GM19468 (cell line): ENCODE results near the gene FGD4.

Experiments
- ATAC-seq: cut with Tn5 transposase; IDR thresholded peaks from one replicate; pipeline ENCODE4 v1.9.1; 2021; ENCODE audit warnings: mild to moderate bottlenecking, moderate library complexity, moderate number of reproducible peaks; ENCODE audit not compliant: unreplicated experiment; ENCODE audit errors: extremely low read depth

FGD4 gene

DNA sequence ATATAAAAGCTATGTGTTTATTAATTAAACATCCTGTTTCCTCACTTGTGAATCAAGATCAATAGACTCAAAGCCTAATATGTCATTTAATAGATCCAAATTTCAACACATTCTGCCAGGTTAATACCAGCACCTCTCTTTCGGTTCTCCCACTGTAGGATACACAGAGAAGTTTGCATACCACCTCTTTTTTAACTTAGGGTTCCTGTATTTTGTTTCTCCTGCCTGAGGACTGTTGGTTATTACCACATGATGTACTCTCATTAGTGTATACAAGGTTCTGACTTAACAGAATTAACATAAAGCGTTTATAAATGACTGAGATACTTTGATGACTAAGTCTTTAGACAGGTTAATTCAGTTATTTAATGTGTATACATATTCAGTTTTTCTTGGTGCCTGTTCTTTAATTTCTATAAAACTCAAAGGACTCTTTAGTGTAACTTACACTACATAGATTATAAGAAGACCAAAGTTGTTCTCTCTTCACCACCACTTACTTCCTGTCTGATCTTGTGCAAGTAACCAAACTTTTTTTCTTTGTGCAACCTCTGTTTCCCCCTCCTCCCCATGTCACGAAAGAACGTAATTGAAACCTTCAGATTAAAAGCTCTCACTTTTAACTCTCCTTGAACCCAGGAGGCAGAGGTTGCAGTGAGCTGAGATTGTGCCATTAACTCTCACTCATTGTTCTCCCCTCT, 190.0 kb downstream of the FGD4 start:
- ATAC-seq: no peak

DNA sequence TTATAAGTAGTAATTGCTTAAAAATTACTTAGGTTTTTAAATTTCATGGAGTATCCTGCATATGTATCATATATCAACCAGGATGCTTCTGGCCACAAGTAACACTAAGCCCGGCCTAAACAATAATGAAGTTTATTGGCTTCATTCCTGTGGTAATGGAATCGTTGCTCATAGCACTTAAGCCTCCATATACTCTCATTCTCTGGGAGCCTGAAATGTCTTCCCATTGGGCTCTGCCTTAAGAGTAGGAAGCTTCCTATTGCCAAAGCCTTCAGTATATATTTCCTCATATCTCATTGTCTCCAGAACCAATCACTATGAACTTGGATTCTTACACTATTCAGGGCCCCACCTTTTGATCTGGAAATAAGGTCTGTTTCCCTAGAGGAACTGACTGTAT, 195.9 kb downstream of the FGD4 start:
- no peak for ATAC-seq

DNA sequence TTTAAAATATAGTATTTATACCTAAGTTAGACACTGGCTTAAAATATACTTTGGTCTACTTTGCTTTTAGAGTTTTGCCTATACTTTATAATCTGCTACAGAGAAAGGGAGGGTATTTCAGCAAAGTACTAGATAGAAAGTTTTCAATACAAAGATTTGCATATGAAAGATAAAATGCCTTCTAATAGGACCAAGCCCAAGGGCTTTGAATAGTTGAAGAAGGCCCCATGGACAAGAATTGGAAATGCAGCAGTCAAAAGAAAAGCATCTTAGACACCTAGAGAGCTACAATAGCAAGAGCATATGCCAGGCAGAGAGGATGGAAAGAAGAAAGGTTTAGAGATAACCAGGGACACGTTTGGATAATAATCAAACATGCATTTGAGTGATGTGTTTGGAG, 196.7 kb downstream of the FGD4 start:
- ATAC-seq: no peak

GRCh38 chr12:32598688-32599087, 199.3 kb downstream of the FGD4 start:
- no peak for ATAC-seq

- ATAC-seq: no peak
These were observed 201.3 kb downstream of the FGD4 start for GRCh38 chr12:32600681-32601080.

DNA sequence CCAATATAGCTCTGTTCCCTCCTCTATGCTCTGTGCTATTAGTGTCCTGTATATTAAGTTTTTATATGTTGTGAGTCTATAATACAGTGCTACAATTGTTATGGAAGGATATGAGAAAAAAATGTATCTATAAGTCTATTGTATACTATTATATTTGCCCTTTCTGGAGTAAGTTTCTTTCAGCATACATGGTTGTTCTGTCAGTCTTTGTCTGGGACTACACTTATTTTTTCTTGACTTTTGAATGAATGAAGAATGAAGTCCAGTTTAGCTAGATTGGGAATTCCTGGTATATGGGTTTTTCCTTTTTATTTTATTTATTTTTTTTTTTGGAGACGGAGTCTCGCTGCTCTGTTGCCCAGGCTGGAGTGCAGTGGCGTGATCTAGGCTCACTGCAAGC, 203.7 kb downstream of the FGD4 start:
- ATAC-seq: no peak

- no peak for ATAC-seq
These were observed 204.5 kb downstream of the FGD4 start for GRCh38 chr12:32603858-32604257.

GRCh38 chr12:32604565-32604964, 205.2 kb downstream of the FGD4 start:
- no peak for ATAC-seq

DNA sequence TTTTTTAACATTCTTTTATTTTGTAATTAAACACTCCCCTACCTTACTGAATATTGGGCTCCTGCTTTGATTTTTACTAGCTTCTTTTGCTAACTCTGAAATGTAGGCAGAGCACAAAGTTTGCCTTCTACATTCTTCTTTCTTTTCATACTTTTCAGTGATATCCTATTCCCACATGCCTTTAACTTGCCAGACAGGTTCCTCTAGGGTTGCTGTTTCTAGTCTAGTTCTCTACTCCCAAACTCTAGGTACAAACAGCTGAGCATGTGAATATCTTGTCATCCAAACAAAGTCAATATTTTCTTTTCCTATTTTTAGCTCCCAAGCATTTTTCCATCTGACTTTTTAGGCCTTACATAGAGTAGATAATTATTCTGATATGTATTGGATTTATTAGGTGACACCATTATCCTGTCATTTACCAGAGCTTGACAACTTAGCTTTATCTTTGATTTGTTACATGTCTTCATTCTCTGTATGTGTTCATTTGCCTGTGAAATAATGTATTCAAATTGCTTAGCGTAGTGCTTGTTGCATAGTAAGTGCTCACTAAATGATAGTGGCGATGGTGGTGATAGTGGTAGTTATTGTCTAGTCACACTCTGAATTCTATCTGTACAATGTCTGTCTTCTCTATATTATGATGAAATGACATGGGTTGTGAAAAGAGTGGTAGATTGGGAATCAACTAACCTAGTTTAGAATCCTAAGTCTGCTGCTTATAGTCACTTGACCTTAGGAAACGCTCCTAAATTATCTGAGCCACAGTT, 206.2 kb downstream of the FGD4 start:
- ATAC-seq: no peak

DNA sequence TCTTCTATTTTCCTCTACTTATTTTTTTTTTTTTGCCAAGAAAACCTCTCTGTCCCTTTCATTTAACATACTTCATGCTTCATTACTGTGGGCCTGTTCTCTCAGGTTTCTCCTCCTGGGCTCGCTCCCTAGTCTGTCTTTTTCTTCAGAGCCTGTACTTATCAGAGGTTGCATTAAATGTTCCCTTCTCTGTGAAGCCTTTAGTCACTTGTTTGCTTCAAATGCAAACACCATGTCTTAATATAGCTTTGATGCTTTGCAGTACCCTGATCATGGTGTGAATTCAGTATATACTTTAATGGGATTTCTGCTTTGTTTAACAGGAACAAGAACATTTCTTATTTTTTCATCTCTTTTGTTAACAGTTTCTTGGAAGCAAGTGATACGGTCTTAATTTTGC, 207.1 kb downstream of the FGD4 start:
- no peak for ATAC-seq

GRCh38 chr12:32609966-32610365, 210.6 kb downstream of the FGD4 start:
- ATAC-seq: no peak

DNA sequence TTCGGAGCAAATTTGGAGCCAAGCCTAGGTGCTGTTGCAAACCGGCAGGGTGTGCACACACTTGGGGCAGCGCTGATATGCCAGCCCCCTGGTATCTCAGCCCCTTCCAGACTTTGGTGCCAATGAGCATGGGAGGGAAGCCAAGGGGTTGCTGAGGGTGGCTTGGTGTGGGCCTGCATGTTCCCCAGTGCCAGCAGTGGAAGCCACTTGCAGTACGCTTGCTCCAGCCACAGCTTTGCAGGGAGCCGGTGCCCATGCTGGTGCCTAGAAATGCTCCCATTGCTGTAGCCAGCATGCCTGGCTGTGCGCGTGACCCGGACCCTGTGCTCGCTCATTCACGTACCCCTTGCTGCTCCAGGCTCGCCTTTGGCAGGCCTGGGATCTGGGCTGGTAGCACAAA, 212.6 kb downstream of the FGD4 start:
- ATAC-seq: no peak

- ATAC-seq: no peak
These were observed 213.6 kb downstream of the FGD4 start for GRCh38 chr12:32612658-32613614.

DNA sequence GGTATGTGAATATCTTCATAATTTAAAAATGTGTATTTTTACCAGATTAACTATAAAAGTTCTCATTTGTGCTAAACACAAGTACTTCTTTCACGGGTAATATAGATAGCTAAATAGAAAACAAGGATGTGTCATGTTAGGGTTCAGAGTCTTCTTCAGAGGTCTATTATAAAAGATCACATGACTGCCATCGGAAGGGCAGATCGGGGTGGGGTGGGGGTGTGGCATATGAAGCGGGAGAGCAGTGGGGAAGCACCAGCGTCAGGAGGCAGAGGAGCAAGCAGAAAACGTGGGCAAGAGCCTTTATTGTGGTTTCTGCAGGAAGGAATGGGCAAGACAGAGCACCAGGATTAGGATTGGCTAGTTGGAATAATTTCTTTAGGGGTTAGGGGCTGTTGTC, 216.1 kb downstream of the FGD4 start:
- no peak for ATAC-seq

DNA sequence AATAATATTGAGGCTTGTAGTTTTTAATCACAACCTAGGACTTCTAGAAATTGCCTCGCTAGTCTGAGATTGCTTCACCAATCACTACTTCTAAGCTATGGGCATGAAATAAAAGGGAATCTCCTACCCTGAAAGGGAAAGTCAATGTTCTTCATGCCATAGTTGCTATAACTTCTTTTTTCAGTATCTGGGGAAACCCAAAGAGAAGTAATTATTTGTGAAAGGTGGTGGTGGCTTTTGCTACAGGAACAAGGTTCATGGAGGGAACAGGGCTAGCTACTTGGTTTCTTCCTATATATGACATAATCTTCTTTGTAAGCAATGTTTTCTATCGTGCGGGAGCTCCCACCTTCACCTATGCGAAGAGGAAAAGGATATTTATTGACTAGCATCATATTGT, 218.2 kb downstream of the FGD4 start:
- ATAC-seq: no peak

DNA sequence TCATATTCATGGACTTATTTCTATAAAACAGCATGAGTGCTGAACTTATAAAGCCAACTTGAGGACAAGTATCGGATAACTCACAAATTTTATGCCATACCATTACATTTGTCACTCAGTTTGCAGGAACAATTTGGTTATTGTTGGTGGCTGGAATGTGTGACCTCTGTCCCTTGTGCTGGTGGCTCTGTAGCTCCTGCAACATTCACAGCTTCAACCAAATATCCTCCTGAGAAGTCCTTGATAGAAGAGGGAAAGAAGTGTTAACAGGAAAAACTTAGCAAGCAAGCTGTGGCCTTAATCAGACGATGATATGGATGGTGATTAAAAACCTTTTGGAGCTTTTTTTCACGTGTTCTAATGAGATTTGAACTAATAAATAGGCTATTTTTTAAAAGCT, 218.8 kb downstream of the FGD4 start:
- no peak for ATAC-seq

- no peak for ATAC-seq
These were observed 228.6 kb downstream of the FGD4 start for GRCh38 chr12:32627976-32628375.

DNA sequence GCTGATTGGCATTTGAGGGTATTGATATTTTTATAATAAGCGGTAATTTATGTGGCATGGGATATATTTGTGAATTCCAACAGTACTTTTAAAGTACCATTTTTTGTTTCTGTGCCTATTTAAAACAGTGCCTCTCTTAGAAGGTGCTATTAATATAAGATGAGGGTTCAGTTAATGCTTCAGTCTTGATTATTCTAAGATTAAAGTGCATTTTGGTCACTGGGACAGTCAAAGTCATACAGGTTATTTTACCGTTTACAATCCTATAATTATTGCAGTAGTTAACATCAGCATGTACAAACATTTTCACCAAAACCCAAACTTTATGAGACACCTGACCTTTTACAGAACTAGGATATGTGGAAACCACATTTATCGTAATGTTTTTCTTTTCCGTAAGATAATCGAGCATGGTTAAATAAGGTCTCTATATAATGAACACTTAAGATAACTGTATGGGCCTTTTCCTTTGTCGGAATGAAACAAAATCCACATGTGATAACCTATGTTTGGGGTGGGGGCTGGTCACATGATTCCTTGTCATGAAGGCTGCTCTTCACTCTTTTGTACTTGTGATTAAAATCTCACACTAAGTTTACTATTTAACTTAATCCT, 242.0 kb downstream of the FGD4 start:
- ATAC-seq: no peak

GRCh38 chr12:32644431-32644830, 245.1 kb downstream of the FGD4 start:
- no peak for ATAC-seq

DNA sequence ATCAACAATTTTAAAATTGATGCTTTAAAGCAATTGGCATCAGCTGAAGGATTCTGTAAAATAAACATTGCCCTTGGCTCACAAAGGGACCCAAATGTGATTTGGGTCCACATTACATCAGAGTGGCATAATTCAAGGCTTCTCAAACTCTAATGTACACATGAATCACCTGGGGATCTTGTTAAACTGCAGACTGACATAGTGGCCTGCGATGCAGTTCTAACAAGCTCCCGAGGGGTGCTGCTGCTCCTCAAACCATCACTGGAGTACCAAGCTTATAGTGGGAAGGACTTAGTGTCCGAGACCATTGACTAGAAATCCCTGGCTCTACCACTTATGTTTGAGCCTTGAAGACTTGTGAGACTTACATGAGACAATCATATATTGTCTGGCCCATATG, 247.9 kb downstream of the FGD4 start:
- no peak for ATAC-seq
